NCI-H128 (cell line): ENCODE results near the gene GLT6D1.

Experiments used
- DNase-seq: peaks from one replicate; lab custom pipeline; 2025; ENCODE audit not compliant: unreplicated experiment; lab: John Stamatoyannopoulos, UW

Gene GLT6D1

DNA sequence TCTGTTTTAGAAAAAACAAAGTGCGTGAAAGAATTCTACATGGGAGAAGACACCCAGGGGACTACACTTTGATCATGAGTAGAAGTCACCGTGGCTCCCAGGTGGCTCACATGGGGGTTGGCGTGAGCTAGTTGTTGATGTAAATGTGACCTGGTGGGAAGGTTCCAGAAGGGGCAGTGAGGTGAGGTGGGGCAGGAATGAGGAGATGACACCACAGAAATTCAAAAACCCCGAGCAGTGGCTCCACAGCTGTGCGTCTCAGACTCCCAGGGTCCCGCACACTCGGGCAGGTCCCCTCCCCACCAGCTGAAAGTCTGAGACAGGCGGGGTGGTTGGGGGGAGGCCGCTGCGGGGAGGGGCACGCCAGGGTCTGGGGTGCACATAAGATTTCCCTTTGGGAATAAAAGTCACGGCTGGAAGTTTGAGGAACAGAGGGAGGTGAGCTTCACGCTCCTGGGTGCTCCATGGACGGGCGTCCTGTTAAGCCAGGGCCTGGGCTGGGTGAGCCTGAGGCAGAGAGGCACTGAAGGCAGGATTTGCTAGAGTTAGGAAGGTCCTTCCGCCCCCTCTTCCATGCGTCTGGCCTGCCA is 29.9 kb downstream of the GLT6D1 start:
- DNase-seq, result no peak

- DNase-seq, result no peak
These were observed 30.4 kb downstream of the GLT6D1 start for GRCh38 chr9:135608999-135609317.

- DNase-seq, result no peak
These were observed 30.9 kb downstream of the GLT6D1 start for GRCh38 chr9:135608294-135608998.

DNA sequence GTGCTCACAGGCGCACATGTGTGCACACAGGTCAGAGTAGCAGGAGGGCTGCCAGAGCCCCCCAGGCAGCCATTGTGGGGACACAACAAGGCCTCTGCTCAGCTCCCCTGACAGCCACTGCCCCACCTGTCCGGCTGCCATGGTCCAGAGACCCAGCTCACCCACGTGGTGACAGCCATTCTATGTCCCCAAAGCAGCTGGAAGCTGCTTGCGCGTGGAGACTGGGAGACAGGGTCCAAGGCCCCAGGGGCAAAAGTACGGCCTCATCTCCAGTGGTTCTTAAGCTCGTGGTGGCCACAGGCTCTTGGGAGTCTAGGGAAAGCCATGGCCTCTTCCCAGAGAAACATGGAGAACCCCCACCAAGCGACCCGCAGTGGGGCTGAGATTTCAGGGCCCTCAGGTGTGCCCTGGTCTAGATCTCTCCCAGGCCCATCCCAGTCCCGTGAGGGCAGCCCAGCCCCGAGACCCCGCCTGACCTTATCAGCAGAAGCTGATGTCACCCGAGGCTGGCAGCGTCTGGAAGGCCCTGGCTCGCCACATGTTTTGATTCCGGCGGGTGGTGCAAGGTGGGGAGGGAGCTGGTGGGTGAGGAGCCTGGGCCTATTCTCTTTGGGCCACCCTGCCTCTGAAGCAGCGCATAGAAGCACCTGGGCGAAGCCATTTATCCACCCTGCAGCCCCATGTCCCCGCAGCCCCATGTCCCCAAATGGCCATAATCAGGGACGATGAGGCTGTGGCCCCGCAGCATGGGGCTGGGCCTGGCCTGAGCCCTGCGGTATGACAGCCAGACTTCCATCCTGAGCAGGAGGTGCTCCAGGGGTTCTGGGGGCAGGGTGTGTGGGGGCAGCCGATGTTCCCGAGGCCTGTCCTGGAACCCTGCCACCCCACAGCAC is 31.7 kb downstream of the GLT6D1 start:
- DNase-seq, result no peak

- DNase-seq, result no peak
These were observed 32.5 kb downstream of the GLT6D1 start for GRCh38 chr9:135606885-135607259.

GRCh38 chr9:135605238-135605781 is 34.0 kb downstream of the GLT6D1 start:
- no peak for DNase-seq

- no peak for DNase-seq
These were observed 34.7 kb downstream of the GLT6D1 start for GRCh38 chr9:135604437-135605237.

- no peak for DNase-seq
These were observed 36.4 kb downstream of the GLT6D1 start for GRCh38 chr9:135602789-135603481.

GRCh38 chr9:135601988-135602387 is 37.4 kb downstream of the GLT6D1 start:
- no peak for DNase-seq

DNA sequence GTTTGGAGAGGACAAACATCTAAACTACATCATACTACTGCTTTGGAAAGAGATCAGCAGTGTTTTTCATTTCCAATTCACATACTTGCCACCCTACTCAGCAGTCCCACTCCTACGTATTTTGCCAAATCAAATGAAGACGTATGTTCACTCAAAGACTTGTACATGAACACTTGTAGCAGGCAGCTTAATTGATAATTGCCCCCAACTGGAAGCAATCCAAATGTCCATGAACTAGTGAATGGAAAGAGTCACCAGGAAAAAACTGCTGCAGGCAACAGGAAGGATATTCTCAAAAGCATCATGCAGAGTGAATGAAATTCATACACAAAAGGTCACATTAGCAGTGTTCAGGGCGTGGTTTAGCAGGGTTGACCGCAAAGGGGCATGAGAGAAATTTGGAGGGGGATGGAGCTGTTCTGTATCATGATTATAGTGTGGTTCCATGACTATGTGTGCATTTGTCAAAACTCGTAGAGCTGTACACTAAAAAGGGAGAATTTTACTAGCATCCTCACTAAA is 39.0 kb downstream of the GLT6D1 start:
- DNase-seq, result no peak

GRCh38 chr9:135596211-135596610 is 43.1 kb downstream of the GLT6D1 start:
- no peak for DNase-seq

DNA sequence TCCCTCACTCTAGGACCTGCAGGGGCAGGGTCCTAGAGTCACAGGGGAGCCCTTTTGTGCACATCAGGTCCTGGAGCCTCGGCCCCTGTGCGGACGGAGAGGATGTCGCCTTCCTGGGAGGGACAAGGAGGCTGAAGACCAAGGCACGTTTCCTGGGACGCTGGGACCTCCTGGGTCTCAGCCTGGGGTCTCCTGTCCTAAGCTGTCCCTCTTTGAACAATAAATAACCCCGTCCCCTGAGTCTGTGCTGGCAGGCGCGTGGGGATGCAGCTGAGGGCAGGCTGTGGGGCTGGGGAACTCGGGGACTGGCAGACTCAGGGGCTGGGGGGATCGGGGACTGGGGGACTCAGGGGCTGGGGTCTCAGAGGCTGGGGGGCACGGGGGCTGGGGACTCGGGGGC is 46.7 kb downstream of the GLT6D1 start:
- DNase-seq, result no peak

GRCh38 chr9:135592331-135592590 is 47.1 kb downstream of the GLT6D1 start:
- DNase-seq, result no peak

DNA sequence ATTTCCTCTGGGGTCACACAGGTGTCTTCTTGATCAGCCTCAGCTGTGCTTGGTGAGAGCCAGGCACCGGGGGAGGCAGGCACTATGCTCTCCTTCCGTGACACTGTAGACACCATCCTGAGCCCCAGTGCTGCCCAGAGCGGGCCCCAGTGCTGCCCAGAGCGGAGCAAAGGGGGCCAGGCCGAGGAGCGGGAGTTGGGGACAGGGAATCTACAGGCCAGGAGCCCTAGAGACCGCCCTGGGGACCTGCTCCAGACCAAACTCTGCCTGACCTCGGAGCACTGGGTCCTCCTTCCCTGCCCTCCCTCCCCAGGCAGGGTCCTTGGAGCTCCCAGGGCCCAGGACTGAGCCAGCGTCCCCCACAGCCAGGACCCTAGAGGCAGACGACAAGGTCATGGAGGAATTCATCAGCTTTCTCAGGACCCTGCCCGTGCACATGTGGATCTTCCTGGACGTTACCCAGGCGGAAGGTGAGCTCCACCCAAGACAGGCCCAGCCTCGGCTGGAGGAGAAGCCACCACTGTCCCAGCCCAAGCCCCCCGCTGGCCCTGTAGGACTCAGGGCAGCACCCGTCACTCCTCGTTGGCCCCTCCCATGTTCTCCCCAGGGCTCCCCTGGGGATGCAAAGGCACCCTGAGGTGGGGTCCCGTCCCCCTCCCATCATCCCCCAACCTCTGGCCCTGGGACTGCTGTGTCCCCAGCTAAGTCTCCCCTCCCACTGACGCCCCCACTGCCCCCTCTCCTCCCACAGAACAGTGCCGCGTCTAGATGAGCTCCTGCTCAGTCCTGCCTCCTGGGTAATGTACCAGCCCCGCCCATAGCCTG is 47.6 kb downstream of the GLT6D1 start:
- no peak for DNase-seq

- DNase-seq, result no peak
These were observed 48.8 kb downstream of the GLT6D1 start for GRCh38 chr9:135590486-135591079.

DNA sequence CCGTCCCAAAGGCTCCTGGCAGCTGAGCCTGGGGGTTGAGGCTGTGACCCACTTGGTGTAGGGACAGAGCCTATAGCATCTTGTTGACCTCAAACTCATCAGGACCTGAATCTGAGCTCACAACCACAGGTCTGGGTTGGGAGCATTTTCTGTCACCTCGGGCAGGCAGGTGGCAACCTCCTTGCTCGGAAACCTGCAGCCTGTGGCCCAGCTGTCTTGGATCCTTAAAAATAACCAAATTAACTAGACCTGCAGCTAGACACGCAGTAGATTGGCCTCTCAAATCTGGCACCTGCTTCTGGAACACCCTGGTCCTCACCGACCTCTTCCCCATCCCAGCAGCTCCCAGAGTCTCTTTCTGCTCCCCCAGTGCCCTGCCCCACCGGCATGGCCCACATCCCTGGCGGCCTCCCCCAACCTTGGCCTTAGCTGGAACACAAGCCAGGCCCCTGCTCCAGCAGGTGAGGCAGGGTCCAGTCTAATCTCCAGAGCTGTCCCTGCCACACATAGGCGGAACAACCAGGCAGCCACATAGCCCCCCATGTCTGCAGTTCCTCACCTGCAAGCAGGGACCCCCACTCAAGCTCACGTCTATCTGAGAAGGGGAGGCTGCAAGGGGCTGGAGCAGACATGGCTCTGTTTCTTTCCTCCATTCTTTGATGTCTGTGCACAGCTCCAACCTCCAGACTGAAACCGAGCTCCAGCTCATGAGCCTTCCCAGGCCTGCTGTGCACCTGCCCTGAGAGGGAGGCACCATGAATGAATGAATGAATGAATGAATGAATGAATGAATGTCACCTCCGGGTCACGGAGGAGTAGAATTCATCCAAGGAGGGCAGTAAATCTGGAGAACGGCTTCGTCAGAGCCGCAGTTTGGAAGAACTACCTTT is 49.5 kb downstream of the GLT6D1 start:
- no peak for DNase-seq

DNA sequence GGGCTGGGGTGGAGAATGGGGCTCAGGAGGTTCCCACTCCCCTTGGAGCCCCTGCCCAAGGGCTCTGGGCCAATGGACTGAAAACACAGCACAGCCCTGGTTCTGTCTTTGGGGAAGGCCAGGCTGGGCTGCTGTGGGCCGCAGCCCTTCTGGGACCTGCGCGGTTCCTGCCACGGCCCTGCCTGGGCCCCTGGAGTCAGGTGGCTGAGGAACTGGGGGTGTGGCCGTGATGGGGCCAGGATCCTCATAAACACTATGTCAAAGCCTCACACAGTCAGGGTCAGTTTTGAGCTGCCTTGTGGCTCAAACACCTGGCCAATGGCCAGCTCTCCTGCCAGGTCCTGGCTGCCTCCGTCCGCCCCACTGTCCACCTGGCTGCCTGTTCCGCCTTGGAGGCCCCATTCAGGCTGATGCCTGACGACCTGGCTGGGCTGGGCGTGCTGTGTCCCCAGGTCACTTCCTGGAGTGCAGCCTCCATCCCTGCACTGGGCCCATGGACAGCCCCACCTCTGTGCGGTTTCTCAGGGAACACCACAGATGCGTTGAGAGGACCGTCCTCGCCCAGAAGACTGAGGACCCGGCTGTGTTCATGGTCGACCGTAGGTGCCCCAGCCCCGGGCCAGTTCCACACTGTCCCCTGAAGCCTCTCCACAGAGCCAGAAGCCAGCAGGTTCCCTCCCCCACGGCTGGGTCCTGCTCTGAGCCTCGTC is 50.3 kb downstream of the GLT6D1 start:
- no peak for DNase-seq

DNA sequence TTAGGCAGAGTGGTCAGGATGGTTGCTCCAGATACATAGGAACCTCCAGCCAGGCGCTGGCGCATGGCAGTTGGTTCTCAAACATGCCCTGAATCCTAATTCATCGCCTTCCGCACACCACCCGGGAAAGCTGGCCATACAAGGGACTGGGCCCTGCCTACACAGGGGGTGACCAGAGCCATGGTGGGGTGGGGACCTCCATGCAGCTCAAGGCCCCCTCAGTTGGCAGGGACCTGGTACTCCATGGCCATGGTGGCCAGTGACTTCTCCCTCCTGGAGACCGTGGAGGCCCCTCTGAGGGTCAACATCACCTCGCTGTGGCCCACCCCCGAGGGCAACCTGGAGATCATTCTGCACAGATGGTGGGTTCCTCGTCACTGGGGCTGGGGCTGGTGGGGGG is 51.0 kb downstream of the GLT6D1 start:
- DNase-seq, result no peak
